H9 (cell line): ENCODE measurements around the gene TMOD3. TPM values are rescaled to one million over a fixed set of nuclear protein-coding genes. Genes with fewer than 3 reads are reported as not detected.

Experiments used
- DNase-seq: peaks from one replicate; pipeline ENCODE4 v3.0.0-alpha.2; 2017
- H2AFZ ChIP-seq: one replicate; pipeline ENCODE4 v1.6.1; 2013; ENCODE audit warnings: mild to moderate bottlenecking, low read length, control low read depth, moderate library complexity
- H2AK5ac ChIP-seq: 2 replicates; pipeline ENCODE4 v1.6.1; 2013; ENCODE audit warnings: low read length, control low read depth, mixed read lengths; ENCODE audit not compliant: insufficient read length
- H2BK120ac ChIP-seq: one replicate; pipeline ENCODE4 v1.6.1; 2013; ENCODE audit warnings: low read depth, mild to moderate bottlenecking, low read length, control low read depth, inconsistent platforms; ENCODE audit not compliant: poor library complexity, severe bottlenecking
- H2BK12ac ChIP-seq: 2 replicates; pipeline ENCODE4 v1.6.1; 2013; ENCODE audit warnings: low read length, control low read depth, mixed read lengths, low read depth; ENCODE audit not compliant: insufficient read length
- H2BK15ac ChIP-seq: 2 replicates; pipeline ENCODE4 v1.6.1; 2013; ENCODE audit warnings: low read depth, low read length, control low read depth
- H2BK20ac ChIP-seq: one replicate; pipeline ENCODE4 v1.6.1; 2013; ENCODE audit warnings: low read depth, mild to moderate bottlenecking, low read length, control low read depth, inconsistent platforms; ENCODE audit not compliant: poor library complexity, severe bottlenecking
- H2BK5ac ChIP-seq: 2 replicates; pipeline ENCODE4 v1.6.1; 2013; ENCODE audit warnings: low read length, control low read depth, mixed read lengths; ENCODE audit not compliant: insufficient read length
- H3K14ac ChIP-seq: 2 replicates; pipeline ENCODE4 v1.6.1; 2013; ENCODE audit warnings: low read length, control low read depth; ENCODE audit not compliant: insufficient read depth
- H3K18ac ChIP-seq: 2 replicates; pipeline ENCODE4 v1.6.1; 2013; ENCODE audit warnings: low read depth, mild to moderate bottlenecking, mixed read lengths, low read length, control low read depth; ENCODE audit not compliant: insufficient read length
- H3K23ac ChIP-seq: 2 replicates; pipeline ENCODE4 v1.6.1; 2013; ENCODE audit warnings: low read length, control low read depth, mixed read lengths, low read depth; ENCODE audit not compliant: insufficient read length
- H3K23me2 ChIP-seq: 2 replicates; pipeline ENCODE4 v1.6.1; 2013; ENCODE audit warnings: low read depth, mild to moderate bottlenecking, mixed read lengths, low read length, control low read depth; ENCODE audit not compliant: insufficient read length, poor library complexity, severe bottlenecking
- H3K27ac ChIP-seq: 2 replicates; pipeline ENCODE4 v1.5.1; 2013; ENCODE audit warnings: low read length, control low read depth, mixed read lengths, low read depth; ENCODE audit not compliant: insufficient read length
- H3K27me3 ChIP-seq: 2 replicates; pipeline ENCODE4 v1.6.1; 2013; ENCODE audit warnings: low read length, control low read depth, inconsistent platforms; ENCODE audit not compliant: insufficient read depth
- H3K4ac ChIP-seq: 2 replicates; pipeline ENCODE4 v1.6.1; 2013; ENCODE audit warnings: low read depth, mild to moderate bottlenecking, control low read depth, inconsistent platforms, low read length, moderate library complexity
- H3K4me1 ChIP-seq: 2 replicates; pipeline ENCODE4 v1.6.1; 2013; ENCODE audit warnings: low read length, control low read depth, inconsistent platforms; ENCODE audit not compliant: insufficient read depth
- H3K4me2 ChIP-seq: 2 replicates; pipeline ENCODE4 v1.6.1; 2013; ENCODE audit warnings: low read length, control low read depth, mixed read lengths; ENCODE audit not compliant: insufficient read length, insufficient read depth
- H3K56ac ChIP-seq: 2 replicates; pipeline ENCODE4 v1.6.1; 2013; ENCODE audit warnings: low read depth, mild to moderate bottlenecking, mixed read lengths, low read length, control low read depth; ENCODE audit not compliant: insufficient read length
- H3K79me1 ChIP-seq: 2 replicates; pipeline ENCODE4 v1.6.1; 2013; ENCODE audit warnings: low read depth, mild to moderate bottlenecking, moderate library complexity, low read length, control low read depth, inconsistent platforms; ENCODE audit not compliant: insufficient read depth, poor library complexity, severe bottlenecking
- H3K79me2 ChIP-seq: 2 replicates; pipeline ENCODE4 v1.6.1; 2013; ENCODE audit warnings: low read length, control low read depth, inconsistent platforms; ENCODE audit not compliant: insufficient read depth
- H3K9ac ChIP-seq: 2 replicates; pipeline ENCODE4 v1.6.1; 2013; ENCODE audit warnings: low read length, control low read depth, mixed read lengths; ENCODE audit not compliant: insufficient read length; ENCODE audit errors: extremely low read depth
- H3K9me3 ChIP-seq: one replicate; pipeline ENCODE4 v1.6.1; 2013; ENCODE audit warnings: low read depth, low read length, inconsistent platforms; ENCODE audit not compliant: control insufficient read depth
- H3T11ph ChIP-seq: one replicate; pipeline ENCODE4 v1.6.1; 2013; ENCODE audit warnings: mild to moderate bottlenecking, low read length, control low read depth, inconsistent platforms
- H4K20me1 ChIP-seq: one replicate; pipeline ENCODE4 v1.6.1; 2013; ENCODE audit not compliant: control insufficient read depth, insufficient read length, insufficient read depth
- H4K5ac ChIP-seq: 2 replicates; pipeline ENCODE4 v1.6.1; 2013; ENCODE audit warnings: low read depth, mild to moderate bottlenecking, mixed read lengths, low read length, control low read depth; ENCODE audit not compliant: insufficient read length
- H4K8ac ChIP-seq: replicated peaks from 2 replicates; pipeline ENCODE4 v1.6.1; 2013; ENCODE audit warnings: low read length, control low read depth, mixed read lengths, low read depth; ENCODE audit not compliant: insufficient read length
- H4K91ac ChIP-seq: 2 replicates; pipeline ENCODE4 v1.6.1; 2013; ENCODE audit warnings: low read depth, mild to moderate bottlenecking, moderate library complexity, mixed read lengths, low read length, control low read depth; ENCODE audit not compliant: insufficient read length
- H3K27ac Mint-ChIP-seq, 3 experiments: 2 replicates in 2 of 3; 3 replicates in 1 of 3; pipeline ENCODE4 v1.8.0; 2020 to 2021; ENCODE audit warnings: mixed read lengths in 3 of 3, mild to moderate bottlenecking in 1 of 3, moderate library complexity in 1 of 3
- H3K27me3 Mint-ChIP-seq: 2 replicates; pipeline ENCODE4 v1.8.0; 2021; ENCODE audit warnings: low read depth, mild to moderate bottlenecking, moderate library complexity, mixed read lengths
- H3K36me3 Mint-ChIP-seq, 3 experiments: 2 replicates in 2 of 3; 3 replicates in 1 of 3; pipeline ENCODE4 v1.8.0; 2020 to 2021; ENCODE audit warnings: low read depth in 3 of 3, mixed read lengths in 3 of 3; ENCODE audit not compliant: insufficient read depth in 1 of 3
- H3K4me1 Mint-ChIP-seq, 2 experiments: 2 replicates each; pipeline ENCODE4 v1.8.0; 2020; ENCODE audit warnings: mixed read lengths in 2 of 2
- H3K4me3 Mint-ChIP-seq, 2 experiments: 2 replicates in 1 of 2; 3 replicates in 1 of 2; pipeline ENCODE4 v1.8.0; 2020 to 2021; ENCODE audit warnings: mild to moderate bottlenecking in 2 of 2, mixed read lengths in 2 of 2, moderate library complexity in 1 of 2
- H3K9me3 Mint-ChIP-seq, 2 experiments: 2 replicates in 1 of 2; 3 replicates in 1 of 2; pipeline ENCODE4 v1.8.0; 2020; ENCODE audit warnings: mild to moderate bottlenecking in 2 of 2, mixed read lengths in 2 of 2, moderate library complexity in 1 of 2
- WGBS: extraction: QIAGEN DNeasy Blood & Tissue Kit; methylation state at CpG from one replicate; pipeline ENCODE4 v1.1.7; 2013; ENCODE audit warnings: missing lambda C conversion rate, low lambda C conversion rate, mixed read lengths; ENCODE audit not compliant: insufficient read length; ENCODE audit errors: extremely low coverage; 5-methylcytosine and 5-hydroxymethylcytosine counted together
- total RNA-seq: library from RNA; stranded (reverse); gene quantifications from 2 replicates; pipeline ENCODE4 v1.2.1, GENCODE V29; 2021
- TF ChIP-seq, protein P1 (sequence below): fragments of 200-600 bp; sonication (generic); conservative IDR thresholded peaks from 3 replicates; pipeline ENCODE4 v1.8.0; 2021; ENCODE audit warnings: antibody characterized with exemption, mild to moderate bottlenecking

The TMOD3 gene
- total RNA-seq, 1 experiment from 2014 or later, result 24.7 TPM

DNA sequence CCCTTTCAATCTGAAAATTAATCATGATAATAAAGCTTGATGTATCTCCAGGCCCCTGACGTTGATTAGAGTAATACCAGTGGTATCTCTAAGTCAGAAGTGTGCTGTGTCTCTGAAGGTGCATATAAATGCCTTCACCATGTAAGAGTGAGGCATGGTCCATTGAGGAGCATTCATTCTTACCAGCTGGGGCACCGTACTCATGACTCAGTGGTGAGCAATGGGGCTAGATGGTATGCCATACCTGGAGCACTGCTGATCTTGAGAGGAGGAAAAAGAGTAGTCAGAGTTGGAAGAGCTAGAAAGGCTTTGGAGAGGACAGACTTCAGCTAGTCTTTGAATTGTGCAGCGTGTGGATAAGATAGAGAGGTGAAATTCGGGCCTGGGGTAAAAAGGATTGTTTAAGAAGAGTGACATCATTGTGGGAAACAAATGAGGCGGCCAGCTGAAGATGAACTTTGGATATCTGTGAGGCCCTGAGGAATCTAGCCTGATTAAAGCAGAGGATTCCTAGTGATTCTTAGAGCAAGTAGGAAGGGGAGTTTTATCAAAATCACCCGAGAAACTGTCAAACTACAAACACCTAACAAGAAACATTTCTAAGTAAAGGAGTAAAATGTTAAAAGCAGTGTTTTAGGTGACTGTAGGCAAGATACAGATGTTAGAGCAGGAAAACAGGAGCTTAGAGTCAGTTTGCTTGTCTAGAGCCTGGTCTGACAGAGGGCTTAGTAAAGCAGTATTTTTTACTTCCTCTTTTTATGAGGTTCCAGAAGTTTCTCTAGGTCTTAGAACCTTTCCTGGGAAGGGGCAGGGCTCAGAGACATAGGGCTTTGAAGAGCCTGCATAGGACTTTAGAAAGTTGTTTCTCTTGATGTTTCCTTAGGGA is 13.6 kb downstream of the TMOD3 start:
- TF ChIP-seq, protein P1, sequence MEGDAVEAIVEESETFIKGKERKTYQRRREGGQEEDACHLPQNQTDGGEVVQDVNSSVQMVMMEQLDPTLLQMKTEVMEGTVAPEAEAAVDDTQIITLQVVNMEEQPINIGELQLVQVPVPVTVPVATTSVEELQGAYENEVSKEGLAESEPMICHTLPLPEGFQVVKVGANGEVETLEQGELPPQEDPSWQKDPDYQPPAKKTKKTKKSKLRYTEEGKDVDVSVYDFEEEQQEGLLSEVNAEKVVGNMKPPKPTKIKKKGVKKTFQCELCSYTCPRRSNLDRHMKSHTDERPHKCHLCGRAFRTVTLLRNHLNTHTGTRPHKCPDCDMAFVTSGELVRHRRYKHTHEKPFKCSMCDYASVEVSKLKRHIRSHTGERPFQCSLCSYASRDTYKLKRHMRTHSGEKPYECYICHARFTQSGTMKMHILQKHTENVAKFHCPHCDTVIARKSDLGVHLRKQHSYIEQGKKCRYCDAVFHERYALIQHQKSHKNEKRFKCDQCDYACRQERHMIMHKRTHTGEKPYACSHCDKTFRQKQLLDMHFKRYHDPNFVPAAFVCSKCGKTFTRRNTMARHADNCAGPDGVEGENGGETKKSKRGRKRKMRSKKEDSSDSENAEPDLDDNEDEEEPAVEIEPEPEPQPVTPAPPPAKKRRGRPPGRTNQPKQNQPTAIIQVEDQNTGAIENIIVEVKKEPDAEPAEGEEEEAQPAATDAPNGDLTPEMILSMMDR, result no peak
- no peak overlapping the region for H3K56ac ChIP-seq
- H3K18ac ChIP-seq, result no peak overlapping the region
- H3K27me3 ChIP-seq, result no peaks in the 10 kb centered on the region
- H3K4me2 ChIP-seq, result no peak overlapping the region
- H3K9me3 ChIP-seq, result no peaks in the 10 kb centered on the region
- Mint-ChIP-seq H3K36me3 (no peaks in the 10 kb centered on the region), H3K9me3 (no peaks in the 10 kb centered on the region), H3K27ac (peak overlapping the region; percentile 3 to 50 (median 16); a peak in 4 of 7 replicates), H3K4me3 (no peak overlapping the region), H3K4me1 (peaks cover 38 to 39% of the 10 kb centered on the region in 2 experiments), H3K27me3 (no peaks in the 10 kb centered on the region)
- H3K4me1 ChIP-seq, result peaks cover 7% of the 10 kb centered on the region; the same call in 1 of the 2 replicates
- H2BK12ac ChIP-seq, result no peak overlapping the region
- H2BK5ac ChIP-seq, result no peak overlapping the region
- H3K23ac ChIP-seq, result no peak overlapping the region
- no peak overlapping the region for H4K5ac ChIP-seq
- H2AFZ ChIP-seq, result no peak overlapping the region
- no peak overlapping the region for H2AK5ac ChIP-seq
- H2BK20ac ChIP-seq, result no peak overlapping the region
- no peak overlapping the region for H2BK120ac ChIP-seq
- H3K23me2 ChIP-seq, result no peaks in the 10 kb centered on the region
- H4K20me1 ChIP-seq, result no peaks in the 10 kb centered on the region
- H4K91ac ChIP-seq, result no peak overlapping the region
- no peak overlapping the region for H3K14ac ChIP-seq
- no peak overlapping the region for H3T11ph ChIP-seq
- no CpG with 5 or more reads among the region's 6 CpGs for WGBS
- H2BK15ac ChIP-seq, result no peak overlapping the region
- no peak overlapping the region for H3K9ac ChIP-seq
- H3K79me2 ChIP-seq, result peaks cover 2% of the 10 kb centered on the region; the same call in 1 of the 2 replicates
- peaks cover 3% of the 10 kb centered on the region for H3K79me1 ChIP-seq
- no peak for DNase-seq
- H3K27ac ChIP-seq, result no peak overlapping the region
- no peak overlapping the region for H3K4ac ChIP-seq
- H4K8ac ChIP-seq, result no peak overlapping the region
